Hippocampal formation (tissue), 2 donors: ENCODE results near the gene IGFL1.
"Not testable (repeated sequence)": the region's sequence is repeated elsewhere in the genome, so short reads cannot be mapped to it uniquely, and the experiment has no call there.

Source experiments
- DNase-seq, 2 donors: peaks; one replicate each; lab custom pipeline; 2025; lab: John Stamatoyannopoulos, UW

Gene IGFL1

DNA sequence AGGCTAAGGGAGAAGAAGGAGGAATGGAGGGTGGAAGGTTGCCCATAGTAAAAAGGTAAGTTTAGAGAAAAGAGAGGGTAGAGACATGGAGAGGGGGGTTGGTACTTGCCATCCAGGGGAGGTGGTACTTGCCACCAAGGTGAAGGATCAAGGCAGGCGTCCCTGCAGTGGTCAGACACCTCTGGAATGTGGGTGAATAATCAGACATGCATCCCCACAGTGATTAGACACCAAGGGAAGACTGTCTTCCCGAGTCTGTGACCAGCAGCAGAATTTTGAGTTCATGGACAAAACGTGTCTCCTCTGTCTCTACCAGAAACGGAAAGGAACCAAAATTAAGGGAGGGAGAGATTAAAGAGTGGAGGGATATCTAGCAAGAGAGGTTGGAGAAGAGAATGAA lies 27.1 kb upstream of the IGFL1 start:
- DNase-seq, result no peak

DNA sequence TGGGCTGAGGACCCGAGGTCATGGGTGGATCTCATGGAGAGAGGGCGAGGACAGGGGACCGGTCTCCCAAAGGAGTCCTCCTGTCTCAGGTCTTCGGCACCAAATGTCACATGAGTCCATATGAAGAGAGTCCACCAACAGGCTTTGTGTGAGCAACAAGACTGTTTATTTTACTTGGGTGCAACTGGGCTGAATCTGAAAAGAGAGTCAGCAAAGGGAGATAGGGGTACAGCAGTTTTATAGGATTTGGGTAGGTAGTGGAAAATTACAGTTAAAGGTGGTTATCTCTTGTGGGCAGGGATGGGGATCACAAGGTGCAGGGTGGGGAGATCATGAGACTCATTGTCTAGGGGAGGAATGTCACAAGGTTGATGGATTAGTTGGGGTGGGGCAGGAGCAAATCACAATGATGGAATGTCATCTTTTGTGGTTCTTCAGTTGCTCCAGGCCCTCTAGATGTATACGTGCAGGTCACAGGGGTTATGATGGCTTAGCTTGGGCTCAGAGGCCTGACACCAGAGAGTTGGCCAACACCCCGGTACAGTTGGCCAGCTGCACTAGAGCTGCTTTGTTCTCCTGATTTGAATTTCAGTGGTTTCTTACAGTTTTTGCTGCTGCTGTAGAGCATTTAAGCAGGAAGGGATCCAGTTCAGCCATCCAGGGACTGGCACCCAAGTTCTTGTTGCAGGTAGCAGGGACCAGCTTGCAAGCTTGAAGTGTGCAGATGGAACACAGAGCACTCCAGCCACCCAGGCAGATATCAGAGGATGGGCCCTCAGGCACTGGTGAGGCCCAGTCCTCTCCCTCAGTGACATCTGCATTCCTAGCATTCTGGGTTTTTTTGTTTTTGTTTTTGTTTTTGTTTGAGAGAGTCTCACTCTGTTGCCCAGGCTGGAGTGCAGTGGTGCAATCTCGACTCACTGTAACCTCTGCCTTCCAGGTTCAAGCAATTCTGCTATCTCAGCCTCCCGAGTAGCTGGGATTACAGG lies 26.4 kb upstream of the IGFL1 start:
- DNase-seq, result no peak

DNA sequence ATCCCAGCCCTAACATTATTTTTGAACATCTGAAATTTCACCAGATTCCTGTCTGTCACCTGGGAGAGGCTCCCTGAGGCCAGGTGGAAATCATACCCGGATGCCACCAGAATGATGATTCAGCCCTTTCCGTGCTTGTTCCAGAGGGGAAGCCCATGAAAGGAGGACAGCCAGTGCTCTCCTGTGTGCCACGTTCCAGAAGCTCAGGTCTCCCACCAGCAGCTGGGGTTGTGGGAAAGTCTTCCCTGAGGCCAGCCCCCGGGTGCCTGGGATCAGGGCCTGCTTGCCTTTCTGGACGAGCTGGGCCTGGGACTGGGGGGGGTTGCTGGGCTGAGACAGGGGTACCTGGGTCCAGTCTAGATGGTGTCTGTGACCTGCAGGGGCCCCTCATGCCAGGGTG lies 25.5 kb upstream of the IGFL1 start:
- DNase-seq, result no peak

DNA sequence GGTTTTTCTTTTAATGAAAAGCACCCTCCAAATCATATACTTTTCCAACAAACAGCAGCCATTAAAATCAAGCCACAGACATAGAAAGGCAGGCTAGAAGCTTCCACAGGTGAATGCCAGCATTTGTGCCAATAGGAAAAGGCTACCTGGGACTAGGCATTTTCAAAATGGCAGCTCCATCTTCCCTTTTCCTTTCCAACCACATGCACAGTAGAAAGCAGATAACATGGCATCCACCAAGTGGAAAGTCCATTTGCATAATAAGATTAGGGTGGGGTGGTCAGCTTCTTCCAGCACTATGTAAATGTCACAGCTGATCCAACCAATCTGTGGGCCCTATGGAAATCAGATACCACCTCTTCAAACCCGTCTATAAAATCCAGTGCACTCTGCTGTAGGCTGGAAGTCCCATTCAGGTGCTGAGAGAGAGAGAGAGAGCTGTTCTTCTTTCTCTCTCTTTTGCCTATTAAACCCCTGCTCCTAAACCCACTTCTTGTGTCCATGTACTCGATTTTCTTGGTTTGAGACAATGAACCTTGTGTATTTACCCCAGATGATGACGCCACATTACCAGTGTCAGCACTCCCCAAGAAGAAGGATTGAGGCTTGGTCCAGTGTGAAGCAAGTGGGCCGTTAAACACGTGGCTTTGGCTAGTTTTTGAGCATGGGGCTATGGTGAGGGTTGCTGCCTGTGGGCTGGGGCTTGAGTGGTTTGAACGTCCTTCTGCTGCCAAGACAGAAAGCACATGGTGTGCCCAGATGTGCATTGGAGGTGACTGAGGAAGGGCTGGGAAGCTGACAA lies 24.2 kb upstream of the IGFL1 start:
- DNase-seq, result no peak

DNA sequence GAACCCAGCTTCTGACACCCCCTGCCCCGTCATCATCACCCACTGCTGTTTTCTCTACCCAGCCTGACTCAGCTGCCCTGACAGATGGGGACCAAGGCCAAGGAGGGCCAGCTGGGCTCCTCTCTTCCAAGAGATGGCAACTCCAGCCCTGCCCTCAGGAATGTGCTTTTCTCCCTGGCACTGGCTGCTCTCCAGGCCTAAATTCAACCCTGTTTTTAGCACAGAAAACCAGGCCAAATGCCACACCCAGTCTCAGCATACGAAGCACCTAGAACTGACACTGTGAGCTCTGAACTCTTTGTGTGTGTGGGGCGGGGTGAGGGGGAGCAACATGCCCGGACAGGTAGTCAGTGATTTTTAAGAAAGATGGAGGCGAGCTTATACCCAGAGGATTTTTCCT lies 23.4 kb upstream of the IGFL1 start:
- DNase-seq, result no peak

DNA sequence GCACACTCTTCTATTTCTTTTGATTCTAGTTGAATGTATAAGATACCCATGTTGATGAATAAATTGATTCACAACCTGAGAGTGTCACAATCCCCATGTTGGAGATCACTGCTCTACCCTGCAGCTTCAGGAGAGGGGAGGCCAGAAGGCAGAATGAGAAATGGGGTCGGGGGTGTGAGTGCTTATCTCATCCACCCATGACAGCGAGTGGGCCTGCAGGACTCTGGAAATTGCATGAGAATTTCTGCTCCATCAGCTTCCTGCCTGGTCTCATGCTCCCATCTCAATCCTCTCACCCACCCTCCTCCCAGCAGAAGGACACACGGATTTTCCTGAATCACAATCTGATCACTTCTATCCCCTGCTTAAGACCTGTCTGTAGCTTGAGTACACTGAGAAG lies 22.9 kb upstream of the IGFL1 start:
- DNase-seq, result no peak

DNA sequence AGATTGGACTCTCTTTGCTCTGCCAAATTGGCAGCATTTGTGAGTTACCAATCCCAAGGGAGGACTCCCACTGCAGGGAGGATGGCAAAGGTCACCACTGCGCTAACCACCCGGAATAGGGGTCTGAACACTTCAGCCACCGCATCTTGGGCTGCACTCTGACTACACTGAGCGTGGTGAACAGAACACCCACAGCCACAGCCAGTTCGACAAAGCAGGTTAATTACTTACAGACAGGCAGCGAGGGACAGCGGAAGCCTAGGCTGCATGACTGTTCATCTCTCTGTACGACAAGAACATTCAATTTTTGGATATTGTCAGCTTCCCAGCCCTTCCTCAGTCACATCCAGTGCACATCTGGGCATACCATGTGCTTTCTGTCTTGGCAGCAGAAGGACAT lies 21.7 kb upstream of the IGFL1 start:
- DNase-seq, result not testable (repeated sequence)

DNA sequence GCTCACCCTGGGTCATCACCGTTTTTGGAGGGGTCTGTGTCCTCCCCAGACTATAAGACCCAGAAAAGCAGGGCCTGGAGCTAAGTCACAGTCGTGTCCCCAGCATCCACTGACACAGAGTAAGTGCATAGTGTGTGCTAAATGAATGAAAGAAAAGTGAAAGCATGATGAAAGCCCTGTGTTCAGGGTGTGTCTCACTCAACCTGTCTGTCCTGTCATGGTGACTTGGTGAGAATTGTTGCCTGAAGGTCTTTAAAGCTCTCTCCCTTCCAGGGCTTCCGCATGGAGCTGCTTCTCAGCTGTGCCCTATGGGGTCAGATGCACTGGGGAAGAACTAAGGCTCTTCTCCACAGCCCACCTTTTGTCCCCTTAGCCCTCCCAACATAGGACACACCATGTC lies 20.5 kb upstream of the IGFL1 start:
- DNase-seq, result no peak

DNA sequence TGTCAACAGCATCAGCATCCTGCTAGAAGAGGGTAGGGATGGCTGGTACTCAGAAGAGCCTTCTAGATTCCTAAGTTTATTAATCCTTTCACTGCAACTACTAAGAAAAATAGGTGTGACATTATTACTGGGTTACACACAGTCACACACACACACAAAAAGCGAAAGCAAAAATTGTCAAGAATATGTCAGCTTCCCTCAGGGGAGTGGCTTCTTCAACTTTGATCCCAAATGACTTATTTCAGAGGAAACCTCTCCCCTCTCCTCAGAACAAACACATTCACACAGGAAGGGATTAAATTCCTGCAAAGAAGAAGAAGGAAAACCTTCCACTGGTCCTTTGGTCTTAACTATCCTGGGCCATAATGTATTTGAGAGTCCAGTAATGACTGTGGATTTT lies 20.1 kb upstream of the IGFL1 start:
- no peak for DNase-seq

DNA sequence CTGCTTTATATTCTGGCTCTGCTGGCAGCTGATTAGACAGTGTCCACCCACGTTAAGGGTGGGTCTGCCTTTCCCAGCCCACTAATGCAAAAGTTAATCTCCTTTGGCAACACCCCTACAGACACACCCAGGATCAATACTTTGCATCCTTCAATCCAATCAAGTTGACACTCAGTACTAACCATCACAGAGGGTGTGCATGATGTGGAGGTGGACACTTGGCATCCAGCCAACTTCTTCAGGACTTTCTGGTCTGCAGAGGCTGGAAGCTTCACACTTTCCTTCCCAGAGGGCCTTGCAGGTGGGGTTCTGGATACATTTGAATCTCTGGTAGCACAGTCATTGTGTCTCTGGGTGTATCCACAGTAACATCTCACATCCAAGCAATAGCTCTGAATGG lies 18.9 kb upstream of the IGFL1 start:
- DNase-seq, result no peak

DNA sequence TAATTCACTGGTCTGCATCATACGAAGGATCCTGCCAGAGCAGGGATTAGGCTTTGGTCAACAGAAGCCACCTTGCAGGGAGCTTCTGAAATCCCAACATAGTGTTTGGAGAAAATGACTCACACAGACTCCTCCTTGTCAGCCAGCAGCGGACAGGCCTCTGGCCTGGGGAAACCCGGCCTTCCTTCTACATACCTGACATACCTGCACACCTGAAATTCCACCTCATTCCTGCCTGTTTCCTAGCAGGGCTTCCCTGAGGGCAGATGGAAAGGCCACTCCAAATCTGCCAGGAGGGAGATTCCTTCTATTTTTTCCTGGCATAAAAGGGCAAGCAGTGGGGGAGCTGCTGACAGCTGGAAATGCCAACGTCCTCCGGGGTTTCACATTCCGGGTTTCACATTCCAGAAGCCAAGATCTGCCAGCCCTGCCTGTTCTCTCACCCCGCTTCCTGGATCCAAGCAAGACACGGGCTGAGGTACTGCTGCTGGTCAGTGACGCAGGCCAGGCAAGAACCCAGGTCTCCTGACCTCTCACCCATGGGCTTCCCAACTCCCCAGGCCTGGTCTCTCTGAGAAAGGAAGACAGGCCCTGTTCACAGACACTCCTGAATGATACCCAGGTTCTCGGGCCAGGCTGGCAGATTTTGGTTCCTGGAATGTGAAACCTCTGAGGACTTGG lies 18.2 kb upstream of the IGFL1 start:
- no peak for DNase-seq

DNA sequence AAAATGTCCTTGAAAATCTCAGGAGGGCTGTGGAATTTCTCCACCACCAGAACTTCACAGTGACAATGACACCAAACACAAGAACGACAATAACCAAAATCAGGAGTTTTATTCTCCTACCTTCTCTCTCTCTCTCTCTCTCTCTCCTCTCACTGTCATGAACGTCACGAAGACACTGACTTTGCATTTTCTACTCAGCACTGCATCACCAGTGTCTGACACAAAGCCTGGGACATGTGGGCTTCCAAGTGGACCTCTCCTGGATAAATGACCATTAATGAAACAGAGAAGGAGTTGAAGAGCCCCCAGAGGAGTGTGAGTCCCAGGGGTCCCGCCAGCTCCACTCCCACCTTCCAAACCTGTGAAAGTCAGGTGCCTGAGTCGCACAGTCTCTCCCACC lies 16.9 kb upstream of the IGFL1 start:
- not testable (repeated sequence) for DNase-seq

DNA sequence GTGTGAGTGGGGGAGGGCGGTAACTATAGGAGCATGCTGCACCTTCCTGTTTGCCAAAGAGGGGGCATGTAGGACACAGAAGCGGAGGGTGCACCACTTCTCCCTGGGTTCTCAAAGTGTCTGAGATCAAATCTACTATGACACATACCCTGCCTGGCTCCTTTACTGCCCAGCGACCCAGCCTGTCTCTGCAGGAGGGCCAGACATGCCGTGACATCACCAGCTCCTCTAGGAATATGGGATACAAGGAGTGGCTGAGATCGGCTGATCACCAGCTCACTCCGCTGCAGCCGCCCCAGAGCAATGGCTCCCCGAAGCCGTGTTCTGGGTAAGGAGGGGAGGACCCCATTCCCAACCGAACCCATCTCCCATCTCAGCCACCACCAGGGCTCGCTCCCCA lies 16.4 kb upstream of the IGFL1 start:
- no peak for DNase-seq

DNA sequence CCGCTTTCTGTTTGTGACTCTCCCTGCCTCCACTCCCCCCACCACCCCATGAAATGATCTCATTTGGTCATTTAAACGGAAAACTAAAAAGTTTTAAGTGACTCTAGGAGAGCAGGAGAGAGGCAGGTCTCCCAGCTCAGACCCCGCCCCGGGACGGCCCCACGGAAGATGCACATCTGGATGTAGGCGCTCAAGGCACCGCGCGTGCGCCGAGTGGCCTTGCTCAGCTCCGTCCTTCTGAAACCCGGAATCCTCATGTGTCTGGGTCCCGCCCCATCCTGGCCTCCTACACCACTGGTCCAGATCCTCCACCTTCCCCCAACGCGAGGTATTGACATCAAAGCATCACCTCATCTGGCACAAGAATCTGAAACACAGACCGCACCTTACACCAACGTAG lies 15.7 kb upstream of the IGFL1 start:
- DNase-seq, result no peak

DNA sequence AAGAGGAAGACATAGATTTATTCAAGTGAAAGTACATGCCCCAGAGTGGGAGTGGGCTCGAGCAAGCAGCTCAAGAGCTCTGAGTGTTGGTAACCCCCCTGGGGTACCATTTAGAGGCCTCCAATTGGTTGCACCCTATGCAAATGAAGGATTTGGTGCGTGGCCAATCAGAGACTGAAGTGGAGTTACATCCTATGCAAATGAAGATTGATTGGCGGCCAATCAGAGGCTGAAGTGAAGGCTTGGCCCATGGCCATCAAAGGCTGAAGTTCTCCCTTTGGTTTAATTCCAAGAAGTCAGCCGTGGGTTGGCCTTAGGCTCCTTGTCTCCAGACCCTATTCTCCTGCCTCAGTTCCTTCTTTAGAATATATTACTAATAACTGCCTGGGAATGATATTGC lies 12.9 kb upstream of the IGFL1 start:
- no peak for DNase-seq

DNA sequence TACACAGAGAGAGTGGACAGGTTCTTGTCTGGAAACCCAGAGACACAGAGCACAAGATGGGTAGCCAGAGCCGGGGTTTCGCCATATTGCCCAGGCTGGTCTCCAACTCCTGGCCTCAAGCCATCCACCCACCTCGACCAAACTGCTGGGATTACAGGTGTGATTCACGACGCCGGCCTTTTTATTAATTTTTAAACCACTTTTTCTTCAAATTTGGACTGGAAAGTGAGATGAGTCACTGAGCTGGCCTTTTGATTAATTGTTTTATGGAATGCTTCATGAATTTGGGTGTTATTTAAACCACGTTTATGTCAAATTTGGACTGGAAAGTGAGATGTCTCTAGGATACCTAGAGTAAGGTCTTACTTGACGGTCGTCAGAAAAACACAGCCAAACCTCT lies 12.1 kb upstream of the IGFL1 start:
- no peak for DNase-seq

DNA sequence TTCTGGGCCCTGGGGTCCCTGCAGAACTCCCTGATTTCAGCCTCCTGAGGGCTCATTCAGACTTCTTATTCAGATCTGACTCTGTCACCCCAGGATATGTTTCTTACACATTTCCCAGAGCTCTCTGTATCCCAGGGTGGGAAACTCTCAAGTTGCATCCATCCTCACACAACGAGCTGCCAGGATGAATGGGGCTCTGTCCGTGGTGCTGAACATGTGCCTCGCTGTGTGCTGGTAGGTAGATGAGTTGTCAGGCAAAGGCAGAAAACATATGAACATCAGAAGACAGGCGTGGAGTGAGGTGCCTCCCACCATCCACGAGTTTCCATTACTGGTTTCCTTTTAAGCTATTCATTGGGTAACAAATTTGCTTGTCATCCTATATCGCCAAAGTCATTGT lies 11.4 kb upstream of the IGFL1 start:
- DNase-seq, result no peak

DNA sequence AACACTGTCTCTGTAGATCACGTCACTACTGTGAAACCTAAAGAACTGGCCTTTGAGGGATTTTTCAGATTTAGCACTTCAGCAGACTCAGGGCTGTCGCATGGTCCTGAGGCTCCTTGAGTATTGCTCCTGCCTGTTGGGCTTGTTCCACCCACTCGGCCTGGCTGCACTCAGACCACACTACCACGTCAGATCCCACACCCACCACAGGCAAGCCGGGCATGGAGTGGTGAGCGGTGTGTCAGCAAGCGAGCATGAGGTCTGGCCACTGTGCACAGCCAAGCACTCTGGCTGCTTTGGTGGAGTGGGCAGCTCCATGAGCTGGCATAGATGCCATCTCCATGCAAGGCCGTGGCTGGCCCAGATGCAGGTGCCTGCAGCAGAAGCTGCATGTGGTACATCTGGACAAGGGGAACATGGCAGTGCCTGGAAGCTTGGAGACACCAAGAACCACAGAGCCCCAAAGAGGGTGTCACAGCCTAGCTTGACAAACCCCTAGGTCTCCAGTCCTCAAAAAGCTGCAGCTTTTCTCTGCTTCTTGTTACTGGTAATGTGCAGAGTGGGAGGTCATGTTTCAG lies 9.4 kb upstream of the IGFL1 start:
- no peak for DNase-seq

DNA sequence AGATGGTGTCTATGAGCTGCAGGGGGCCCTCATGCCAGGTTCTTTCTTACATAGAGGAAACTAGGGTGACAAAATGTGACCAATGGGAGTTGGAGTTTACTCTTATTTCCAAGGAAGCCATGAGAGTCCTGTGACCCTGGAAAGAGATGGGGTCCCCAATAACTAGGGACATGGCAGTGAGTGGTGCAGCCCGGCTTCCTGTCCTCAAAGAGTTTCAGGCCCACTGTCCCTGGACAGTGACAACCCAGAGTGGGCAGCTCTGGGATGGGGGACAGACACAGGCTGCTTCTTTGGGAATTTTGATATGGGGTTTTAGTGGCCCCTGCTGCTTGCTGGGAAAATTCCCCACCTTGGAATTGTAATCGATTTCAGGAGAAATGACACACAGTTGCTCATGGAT lies 8.4 kb upstream of the IGFL1 start:
- no peak for DNase-seq

DNA sequence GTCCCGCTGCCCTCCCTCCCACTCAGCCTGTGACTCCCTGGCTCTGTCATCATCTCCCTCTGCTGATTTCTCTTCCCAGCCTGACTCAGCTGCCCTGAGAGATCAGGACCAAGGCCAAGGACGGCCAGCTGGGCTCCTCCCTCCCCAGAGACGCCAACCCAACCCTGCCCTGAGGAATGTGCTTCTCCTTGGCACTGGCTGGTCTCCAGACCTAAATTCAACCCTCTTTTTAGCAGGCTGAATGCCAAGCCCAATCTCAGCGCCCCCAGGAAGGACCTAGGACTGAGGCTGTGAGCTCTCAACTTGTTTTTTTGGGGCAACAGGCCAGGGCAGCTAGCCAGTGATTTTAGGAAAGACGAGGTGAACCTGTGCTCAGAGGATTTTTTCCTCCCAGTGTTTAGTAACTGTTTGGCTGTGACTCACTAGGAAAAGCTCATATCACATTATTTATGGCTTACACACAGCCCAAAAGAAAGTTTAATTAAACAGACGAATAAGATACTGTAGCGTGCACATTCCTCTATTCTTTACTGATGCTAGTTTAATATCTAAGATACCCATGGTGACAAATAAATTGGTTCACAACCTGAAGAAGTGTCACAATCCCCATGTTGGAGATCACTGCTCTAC lies 7.4 kb upstream of the IGFL1 start:
- DNase-seq, result no peak

DNA sequence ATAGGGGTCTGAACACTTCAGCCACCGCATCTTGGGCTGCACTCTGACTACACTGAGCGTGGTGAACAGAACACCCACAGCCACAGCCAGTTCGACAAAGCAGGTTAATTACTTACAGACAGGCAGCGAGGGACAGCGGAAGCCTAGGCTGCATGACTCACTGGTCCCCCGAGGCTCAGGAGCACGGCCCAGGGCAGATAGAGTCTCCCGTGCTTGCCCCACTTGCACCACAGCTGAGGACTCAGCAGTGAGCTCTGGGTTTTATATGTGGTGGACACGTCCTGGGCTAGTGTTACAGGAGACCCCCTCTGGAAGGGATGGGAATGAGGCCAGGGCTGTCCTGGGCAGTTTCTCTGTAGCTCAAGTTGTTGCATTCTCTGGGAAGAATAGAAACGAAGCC lies 5.8 kb upstream of the IGFL1 start:
- DNase-seq, result not testable (repeated sequence)

DNA sequence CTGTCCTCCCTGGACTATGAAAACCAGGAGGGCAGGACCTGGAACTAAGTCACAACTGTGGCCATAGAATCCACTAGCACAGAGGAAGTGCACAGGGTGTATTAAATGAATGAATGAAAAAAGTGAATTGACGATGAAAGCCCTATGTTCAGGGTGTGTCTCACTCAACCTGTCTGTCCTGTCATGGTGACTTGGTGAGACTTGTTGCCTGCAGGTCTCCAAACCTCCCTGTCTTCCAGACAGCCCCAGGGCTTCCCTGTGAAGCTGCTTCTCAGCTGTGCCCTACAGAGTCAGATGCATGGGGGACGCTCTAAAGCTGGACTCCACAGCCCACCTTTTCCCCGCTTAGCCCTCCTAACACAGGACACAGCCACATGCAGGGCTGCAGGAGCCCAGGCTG lies 4.8 kb upstream of the IGFL1 start:
- no peak for DNase-seq
